Inferior parietal cortex (tissue), 1 donor: ENCODE measurements around the gene GEMIN8.

Source experiments
- DNase-seq: peaks from one replicate; pipeline ENCODE4 v3.0.0-alpha.2; 2016; ENCODE audit errors: extremely low spot score

GEMIN8 gene

GRCh38 chrX:14029425-14030173 is at the start of gene GEMIN8:
TSS of gene GEMIN8 (minus strand) at chrX:14029892. CDS start at chrX:14021478, 8,414 bp downstream.
- DNase-seq, result peak; percentile 59

GRCh38 chrX:14076639-14077038 is 46.9 kb upstream of the GEMIN8 start:
- no peak for DNase-seq

- DNase-seq, result no peak
These were observed 43.9 kb upstream of the GEMIN8 start for GRCh38 chrX:14073556-14073955.

- no peak for DNase-seq
These were observed 43.4 kb upstream of the GEMIN8 start for GRCh38 chrX:14073071-14073470.

- DNase-seq, result no peak
These were observed 36.1 kb upstream of the GEMIN8 start for GRCh38 chrX:14065800-14066199.

GRCh38 chrX:14064626-14065432 is 35.1 kb upstream of the GEMIN8 start:
- peak; percentile 4 for DNase-seq

GRCh38 chrX:14062524-14062923 is 32.8 kb upstream of the GEMIN8 start:
- DNase-seq, result no peak

GRCh38 chrX:14056206-14056605 is 26.5 kb upstream of the GEMIN8 start:
- no peak for DNase-seq

GRCh38 chrX:14051416-14051815 is 21.7 kb upstream of the GEMIN8 start:
- peak; percentile 5 for DNase-seq

- DNase-seq, result no peak
These were observed 21.0 kb upstream of the GEMIN8 start for GRCh38 chrX:14050709-14051108.

- DNase-seq, result no peak
These were observed 13.5 kb upstream of the GEMIN8 start for GRCh38 chrX:14043209-14043608.

- peak; percentile 67 for DNase-seq
These were observed 9.7 kb upstream of the GEMIN8 start for GRCh38 chrX:14039344-14039743.

GRCh38 chrX:14038375-14039085 is 8.8 kb upstream of the GEMIN8 start:
- no peak for DNase-seq

GRCh38 chrX:14032406-14032805 is 2.7 kb upstream of the GEMIN8 start:
- peak; percentile 74 for DNase-seq

GRCh38 chrX:14030174-14030530 is 460 bp upstream of the GEMIN8 start:
- DNase-seq, result no peak

GRCh38 chrX:14029039-14029424 is 660 bp downstream of the GEMIN8 start:
- DNase-seq, result no peak

GRCh38 chrX:14028473-14028872 is 1.2 kb downstream of the GEMIN8 start:
- DNase-seq, result no peak

- DNase-seq, result peak; percentile 36
These were observed 2.1 kb downstream of the GEMIN8 start for GRCh38 chrX:14027511-14028019.

GRCh38 chrX:14027036-14027435 is 2.7 kb downstream of the GEMIN8 start:
- DNase-seq, result peak; percentile 67

GRCh38 chrX:14026121-14026520 is 3.6 kb downstream of the GEMIN8 start:
- peak; percentile 49 for DNase-seq

- no peak for DNase-seq
These were observed 7.7 kb downstream of the GEMIN8 start for GRCh38 chrX:14022019-14022418.

- DNase-seq, result no peak
These were observed 12.3 kb downstream of the GEMIN8 start for GRCh38 chrX:14017399-14017798.
